Ecto neural progenitor cell (in vitro differentiated cells): Measurements from ENCODE around the gene JOSD1.
A peak's percentile ranks its signal among the peaks of the same experiment; 100 is the strongest.

ENCODE experiments used
- DNase-seq: peaks from one replicate; pipeline ENCODE4 v3.0.0-alpha.2; 2018; ENCODE audit warnings: low spot score

The JOSD1 gene

DNA sequence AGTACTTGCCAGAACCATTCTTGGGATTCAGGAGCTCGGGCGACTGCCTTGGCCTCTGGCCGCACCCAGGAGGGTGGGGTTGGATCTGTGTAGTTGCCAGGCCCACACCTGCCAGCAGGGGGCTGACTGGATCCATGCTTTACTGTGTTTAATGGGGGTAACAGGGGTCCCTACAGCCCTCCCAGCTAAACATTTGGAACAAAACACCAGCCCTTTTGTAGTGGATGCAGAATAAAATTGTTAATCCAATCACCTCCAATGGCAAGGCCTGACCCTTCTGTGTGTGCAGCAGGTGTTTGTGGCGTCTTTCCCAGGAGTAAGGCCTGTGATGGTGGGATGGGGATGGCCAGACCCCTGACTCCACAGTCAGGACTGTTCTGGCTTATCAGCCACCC, 32.6 kb upstream of the JOSD1 start:
- DNase-seq = peak; percentile 63

- no peak for DNase-seq
Measured at GRCh38 chr22:38732251-38732815, 31.6 kb upstream of the JOSD1 start.

- no peak for DNase-seq
Measured at GRCh38 chr22:38731703-38732161, 31.0 kb upstream of the JOSD1 start.

GRCh38 chr22:38730411-38730871, 29.7 kb upstream of the JOSD1 start:
- DNase-seq = no peak

- no peak for DNase-seq
Measured at GRCh38 chr22:38729946-38730345, 29.2 kb upstream of the JOSD1 start.

DNA sequence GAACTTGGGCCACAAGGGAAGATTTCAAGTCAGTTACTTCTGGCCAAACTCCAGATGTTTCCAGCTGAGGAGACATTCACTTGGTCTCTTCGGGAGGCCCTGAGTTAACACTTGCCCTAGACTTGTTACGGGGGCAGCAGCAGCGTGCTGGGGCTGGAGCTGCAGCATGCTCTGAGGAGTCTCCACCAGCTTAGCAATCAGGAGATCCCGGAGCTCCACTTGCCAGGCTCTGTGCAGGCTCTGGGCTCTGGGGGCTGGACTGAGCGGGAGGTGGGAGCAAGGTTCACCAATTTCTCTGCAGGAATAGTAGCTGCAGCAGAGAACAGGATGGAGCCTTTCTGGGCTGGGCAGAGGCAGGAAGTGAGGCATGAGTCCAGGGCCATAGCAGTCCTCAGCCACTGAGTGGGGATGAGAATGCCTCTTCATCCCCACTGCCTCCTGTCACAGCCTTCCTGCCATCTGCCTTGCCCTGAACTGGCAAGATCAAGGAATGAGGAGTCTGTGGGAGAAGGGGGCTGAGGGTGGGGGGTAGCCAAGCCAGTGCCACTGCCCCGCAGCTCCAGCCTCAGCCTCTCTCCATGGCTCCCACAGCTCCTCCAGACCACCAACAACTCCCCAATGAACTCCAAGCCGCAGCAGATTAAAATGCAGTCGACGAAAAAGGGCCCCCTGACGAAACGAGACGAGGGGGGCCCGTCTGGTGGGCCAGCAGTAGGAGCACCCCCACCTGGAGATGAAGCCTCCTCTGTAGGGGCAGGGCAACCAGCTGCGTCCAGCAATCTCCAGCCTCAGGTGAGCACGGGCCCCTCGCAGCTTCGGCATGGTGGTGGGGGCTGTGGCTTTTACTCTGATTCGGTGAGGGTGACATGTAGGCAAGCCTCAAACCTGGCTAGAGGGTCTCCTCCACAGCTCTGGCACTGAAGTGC, 28.4 kb upstream of the JOSD1 start:
- no peak for DNase-seq

DNA sequence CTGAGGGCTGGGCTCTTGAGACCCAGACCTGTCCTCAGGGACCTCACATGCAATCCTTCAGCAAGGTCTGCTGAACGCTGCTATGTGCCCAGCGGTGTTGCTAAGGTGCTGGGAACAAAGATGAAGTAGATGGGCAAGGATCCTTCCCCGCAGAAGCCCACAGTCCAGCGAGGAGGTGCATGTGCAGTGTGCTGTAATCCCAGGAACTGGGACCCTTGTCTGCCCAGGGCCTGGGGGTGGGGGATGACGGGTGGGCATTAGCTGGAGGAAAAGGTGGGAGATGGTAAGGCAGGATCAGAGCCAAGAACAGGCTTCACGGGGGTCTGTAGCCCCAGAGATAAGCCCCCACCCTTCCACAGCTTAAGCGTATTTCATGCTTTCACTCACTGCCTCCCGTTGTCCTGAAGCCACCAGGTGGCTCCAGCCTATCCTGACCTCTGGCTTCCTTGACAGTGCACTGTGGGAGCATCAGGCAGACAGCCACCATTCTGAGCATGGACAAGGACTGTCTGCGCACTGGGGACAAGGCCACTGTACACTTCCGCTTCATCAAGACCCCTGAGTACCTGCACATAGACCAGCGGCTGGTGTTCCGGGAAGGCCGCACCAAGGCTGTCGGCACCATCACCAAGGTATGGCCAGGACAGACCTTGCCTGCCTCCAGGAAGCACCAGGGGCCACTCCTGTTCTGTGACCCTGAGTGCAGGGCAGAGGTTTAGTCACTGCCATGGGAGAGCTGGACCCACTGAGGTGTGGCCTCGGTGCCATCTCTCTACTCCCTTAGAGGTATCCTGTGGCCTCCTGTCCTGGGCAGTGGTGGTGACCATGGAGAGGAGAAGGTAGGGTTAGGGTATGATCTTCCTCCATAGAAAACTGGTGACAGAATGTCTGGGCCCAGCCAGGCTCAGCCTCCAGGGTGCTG, 27.0 kb upstream of the JOSD1 start:
- DNase-seq = no peak

GRCh38 chr22:38727123-38727522, 26.4 kb upstream of the JOSD1 start:
- no peak for DNase-seq

DNA sequence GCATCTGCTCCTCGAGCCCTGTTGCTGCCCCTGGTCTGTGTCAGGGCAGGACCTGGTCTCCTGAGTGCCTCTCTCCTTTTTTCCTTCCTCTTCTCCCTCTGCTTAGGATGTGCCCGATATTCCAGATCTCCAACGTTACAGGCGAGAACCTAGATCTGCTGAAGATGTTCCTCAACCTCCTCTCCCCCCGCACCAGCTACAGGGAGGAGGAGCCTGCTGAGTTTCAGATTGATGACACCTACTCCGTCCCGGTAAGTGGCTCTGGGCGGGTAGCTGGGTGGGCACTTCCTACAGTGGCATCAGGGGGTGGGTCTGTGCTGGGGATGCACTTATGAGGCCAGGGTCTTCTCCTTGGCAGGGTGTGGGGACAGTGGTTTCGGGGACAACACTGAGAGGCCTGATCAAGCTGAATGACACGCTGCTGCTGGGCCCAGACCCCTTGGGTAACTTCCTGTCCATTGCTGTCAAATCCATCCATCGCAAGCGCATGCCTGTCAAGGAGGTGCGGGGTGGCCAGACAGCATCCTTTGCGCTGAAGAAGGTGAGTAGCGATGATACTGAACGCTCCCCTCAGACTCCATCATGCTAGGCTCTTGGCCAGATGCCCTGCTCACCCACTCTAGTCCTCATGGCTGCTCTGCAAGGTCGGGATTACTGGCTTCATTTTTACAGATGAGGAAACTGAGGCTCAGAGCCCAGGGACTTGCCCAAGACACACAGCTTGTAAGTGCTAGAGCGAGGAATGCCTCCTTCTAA, 25.3 kb upstream of the JOSD1 start:
- no peak for DNase-seq

DNA sequence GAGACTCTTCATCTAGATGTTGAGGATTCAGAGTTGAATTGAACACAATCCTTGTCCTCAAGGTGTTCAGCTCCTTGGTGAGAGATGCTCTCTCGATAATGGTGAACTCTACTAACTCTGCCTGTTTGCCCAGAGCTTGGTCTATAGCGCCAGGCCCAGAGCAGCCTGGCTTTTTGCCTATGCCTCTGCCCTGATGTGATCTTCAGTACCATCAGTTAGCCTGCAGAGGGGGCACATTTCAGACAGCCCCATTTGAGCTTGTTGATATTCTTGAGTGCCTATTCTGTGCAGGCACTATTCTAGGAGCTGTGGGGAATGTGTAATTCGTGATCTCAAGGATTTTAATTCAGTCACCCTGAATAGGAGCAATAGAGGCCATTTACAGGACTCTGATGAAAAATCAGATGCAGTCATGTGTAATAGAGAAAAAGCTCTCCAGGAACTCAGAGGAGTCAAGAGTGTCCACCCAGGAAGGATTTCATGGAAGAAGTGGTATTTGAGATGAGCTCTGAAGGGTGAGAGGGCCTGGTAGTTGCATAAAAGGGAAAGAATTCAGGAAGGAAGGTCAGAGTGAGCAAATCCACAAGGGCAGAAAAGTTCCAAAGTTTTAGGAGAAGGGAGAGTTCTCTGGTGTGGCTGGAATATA, 24.3 kb upstream of the JOSD1 start:
- DNase-seq = no peak

GRCh38 chr22:38724176-38724575, 23.4 kb upstream of the JOSD1 start:
- no peak for DNase-seq

GRCh38 chr22:38721551-38721950, 20.8 kb upstream of the JOSD1 start:
- no peak for DNase-seq

DNA sequence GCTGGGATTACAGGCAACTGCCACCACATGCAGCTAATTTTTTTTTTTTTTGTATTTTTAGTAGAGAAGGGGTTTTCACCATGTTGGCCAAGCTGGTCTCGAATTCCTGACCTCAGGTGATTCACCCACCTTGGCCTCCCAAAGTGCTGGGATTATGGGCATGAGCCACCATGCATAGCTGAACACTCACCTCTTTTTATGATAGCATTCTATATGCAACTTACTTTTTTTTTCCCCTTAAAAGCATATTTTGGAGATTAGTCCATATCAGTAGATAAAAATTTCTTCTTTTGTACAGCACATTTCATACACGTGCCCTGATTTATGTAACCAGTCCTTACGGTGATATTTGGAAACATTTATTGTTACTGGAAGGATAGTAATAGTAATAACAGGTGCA, 19.6 kb upstream of the JOSD1 start:
- no peak for DNase-seq

GRCh38 chr22:38719196-38719595, 18.5 kb upstream of the JOSD1 start:
- DNase-seq = no peak

DNA sequence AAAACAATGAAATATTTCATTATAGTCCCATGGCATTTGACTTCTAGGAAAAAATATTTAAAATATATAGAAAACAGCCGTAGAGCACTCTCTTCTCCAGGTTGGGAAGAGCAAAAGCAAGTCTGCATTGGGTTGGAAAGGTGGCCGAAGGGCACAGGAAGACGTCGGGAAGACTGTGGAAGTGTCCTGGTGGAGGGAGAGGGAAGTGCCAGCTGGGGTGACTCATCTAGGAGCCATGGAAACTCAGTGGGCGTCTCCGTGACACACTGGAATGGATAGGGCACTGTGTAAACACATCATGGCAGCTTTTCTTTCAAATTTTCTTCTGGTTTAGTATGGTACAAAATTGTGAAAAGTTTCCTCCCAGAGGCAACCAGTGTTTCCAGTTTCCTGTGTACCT, 17.7 kb upstream of the JOSD1 start:
- DNase-seq = no peak

DNA sequence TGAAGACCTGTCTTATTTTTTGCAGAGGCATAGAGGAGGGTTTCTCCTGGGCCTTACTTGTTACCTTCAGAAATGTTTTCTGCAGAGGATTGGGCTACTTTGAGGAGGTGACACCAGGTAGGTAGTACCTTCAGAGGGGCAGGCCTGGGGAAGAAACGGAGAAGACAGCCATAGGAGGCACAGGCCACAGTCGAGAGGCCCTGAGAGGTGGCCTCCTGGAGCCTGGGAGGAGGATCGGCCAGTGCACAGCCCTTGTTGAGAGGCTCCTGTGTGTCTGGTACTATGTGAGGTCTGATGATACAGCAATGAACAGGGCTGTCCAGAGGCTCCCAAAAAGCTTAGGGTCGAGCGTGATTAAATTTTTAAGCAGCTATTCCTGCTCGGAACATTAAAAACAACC, 16.5 kb upstream of the JOSD1 start:
- no peak for DNase-seq

DNA sequence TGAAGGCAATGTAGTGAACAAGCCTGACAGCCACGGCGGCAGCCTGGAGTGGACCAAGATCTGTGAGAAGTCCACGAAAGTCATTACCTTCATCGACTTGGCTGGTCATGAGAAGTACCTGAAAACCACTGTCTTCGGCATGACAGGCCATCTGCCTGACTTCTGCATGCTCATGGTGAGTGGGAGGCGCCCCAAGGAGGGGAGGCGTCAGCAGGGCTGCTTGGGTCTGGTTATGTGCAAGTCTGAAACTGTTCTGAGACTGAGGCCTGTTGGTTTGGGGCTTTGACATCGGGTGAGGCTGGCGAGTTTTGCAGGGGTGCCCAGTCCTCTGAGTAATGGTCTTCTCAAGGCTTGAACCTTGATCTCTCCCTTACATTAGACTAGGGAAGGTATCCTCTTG, 16.1 kb upstream of the JOSD1 start:
- DNase-seq = no peak

DNA sequence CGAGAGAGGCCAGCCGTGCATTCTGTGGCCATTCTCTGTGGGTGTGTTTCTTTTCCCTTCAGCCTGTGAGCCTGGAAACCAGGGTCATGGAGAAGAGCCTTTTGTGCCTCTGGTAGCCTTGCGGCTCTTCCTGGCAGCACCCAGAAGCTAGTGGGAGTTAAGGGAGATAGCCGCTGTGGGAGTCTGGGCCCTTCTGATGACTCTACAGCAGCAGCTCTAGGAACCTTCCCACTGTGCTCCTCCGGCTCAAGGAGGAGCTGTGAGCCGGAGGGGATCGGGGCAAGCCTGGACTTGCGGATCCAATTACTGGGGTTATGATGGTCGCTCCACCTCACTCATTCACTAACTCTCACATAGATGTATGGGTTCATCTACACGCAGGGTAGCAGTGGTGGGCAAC, 15.5 kb upstream of the JOSD1 start:
- no peak for DNase-seq

DNA sequence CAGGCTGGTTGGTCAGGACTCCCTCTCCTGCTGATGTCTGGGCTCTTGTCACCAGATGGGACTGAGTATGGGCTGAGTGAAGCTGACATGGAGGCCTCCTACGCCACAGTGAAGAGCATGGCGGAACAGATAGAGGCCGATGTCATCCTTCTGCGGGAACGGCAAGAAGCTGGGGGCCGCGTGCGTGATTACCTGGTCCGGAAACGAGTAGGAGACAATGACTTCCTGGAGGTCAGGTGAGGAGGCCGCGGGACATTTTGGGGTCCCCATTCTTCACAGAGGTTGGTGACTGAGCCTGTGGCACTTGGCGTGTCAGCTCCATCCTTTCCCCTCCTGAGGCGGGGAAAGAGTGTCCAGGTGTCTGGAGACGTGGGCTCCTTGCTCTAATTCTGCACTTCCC, 15.1 kb upstream of the JOSD1 start:
- DNase-seq = no peak

GRCh38 chr22:38715176-38715764, 14.5 kb upstream of the JOSD1 start:
- DNase-seq = no peak

- DNase-seq = no peak
Measured at GRCh38 chr22:38713921-38714320, 13.2 kb upstream of the JOSD1 start.
